ENCODE results near the gene RNF149.

- TF ChIP-seq, protein P1, sequence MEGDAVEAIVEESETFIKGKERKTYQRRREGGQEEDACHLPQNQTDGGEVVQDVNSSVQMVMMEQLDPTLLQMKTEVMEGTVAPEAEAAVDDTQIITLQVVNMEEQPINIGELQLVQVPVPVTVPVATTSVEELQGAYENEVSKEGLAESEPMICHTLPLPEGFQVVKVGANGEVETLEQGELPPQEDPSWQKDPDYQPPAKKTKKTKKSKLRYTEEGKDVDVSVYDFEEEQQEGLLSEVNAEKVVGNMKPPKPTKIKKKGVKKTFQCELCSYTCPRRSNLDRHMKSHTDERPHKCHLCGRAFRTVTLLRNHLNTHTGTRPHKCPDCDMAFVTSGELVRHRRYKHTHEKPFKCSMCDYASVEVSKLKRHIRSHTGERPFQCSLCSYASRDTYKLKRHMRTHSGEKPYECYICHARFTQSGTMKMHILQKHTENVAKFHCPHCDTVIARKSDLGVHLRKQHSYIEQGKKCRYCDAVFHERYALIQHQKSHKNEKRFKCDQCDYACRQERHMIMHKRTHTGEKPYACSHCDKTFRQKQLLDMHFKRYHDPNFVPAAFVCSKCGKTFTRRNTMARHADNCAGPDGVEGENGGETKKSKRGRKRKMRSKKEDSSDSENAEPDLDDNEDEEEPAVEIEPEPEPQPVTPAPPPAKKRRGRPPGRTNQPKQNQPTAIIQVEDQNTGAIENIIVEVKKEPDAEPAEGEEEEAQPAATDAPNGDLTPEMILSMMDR (IDR thresholded peaks at IDR 0.05; ENCODE audit: insufficient read depth, low read length), result no peak
- TF ChIP-seq, protein P2, sequence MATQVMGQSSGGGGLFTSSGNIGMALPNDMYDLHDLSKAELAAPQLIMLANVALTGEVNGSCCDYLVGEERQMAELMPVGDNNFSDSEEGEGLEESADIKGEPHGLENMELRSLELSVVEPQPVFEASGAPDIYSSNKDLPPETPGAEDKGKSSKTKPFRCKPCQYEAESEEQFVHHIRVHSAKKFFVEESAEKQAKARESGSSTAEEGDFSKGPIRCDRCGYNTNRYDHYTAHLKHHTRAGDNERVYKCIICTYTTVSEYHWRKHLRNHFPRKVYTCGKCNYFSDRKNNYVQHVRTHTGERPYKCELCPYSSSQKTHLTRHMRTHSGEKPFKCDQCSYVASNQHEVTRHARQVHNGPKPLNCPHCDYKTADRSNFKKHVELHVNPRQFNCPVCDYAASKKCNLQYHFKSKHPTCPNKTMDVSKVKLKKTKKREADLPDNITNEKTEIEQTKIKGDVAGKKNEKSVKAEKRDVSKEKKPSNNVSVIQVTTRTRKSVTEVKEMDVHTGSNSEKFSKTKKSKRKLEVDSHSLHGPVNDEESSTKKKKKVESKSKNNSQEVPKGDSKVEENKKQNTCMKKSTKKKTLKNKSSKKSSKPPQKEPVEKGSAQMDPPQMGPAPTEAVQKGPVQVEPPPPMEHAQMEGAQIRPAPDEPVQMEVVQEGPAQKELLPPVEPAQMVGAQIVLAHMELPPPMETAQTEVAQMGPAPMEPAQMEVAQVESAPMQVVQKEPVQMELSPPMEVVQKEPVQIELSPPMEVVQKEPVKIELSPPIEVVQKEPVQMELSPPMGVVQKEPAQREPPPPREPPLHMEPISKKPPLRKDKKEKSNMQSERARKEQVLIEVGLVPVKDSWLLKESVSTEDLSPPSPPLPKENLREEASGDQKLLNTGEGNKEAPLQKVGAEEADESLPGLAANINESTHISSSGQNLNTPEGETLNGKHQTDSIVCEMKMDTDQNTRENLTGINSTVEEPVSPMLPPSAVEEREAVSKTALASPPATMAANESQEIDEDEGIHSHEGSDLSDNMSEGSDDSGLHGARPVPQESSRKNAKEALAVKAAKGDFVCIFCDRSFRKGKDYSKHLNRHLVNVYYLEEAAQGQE (IDR thresholded peaks at IDR 0.05; ENCODE audit: insufficient replicate concordance, low read depth), result no peak
- TF ChIP-seq GABPA (IDR thresholded peaks at IDR 0.05; ENCODE audit: low read depth) (no peak), SPI1 (IDR thresholded peaks at IDR 0.05; ENCODE audit: borderline replicate concordance, low read depth) (no peak)
Measured at GRCh38 chr2:101282980-101283379, 25.5 kb downstream of the RNF149 start.
